Activated CD4-positive, alpha-beta memory T cell treated with anti-CD3 and anti-CD28 coated beads for 36 hours (primary cell): ENCODE results near the gene DGKI. TPM values are rescaled to one million over a fixed set of nuclear protein-coding genes. Genes with fewer than 3 reads are reported as not detected.
"Not testable (repeated sequence)": the region's sequence is repeated elsewhere in the genome, so short reads cannot be mapped to it uniquely, and the experiment has no call there.

Experiments
- CTCF ChIA-PET: fragments of 350-600 bp; sonication (Branson Sonifier 250); formaldehyde crosslinking; loops from one replicate; lab custom pipeline; 2021; ENCODE audit warnings: antibody characterized with exemption, inconsistent platforms; lab: Charles Lee
- POLR2A ChIA-PET: fragments of 350-600 bp; sonication (Branson Sonifier 250); formaldehyde crosslinking; loops from one replicate; lab custom pipeline; 2021; ENCODE audit warnings: antibody characterized with exemption; lab: Charles Lee
- DNase-seq: peaks from one replicate; pipeline ENCODE4 v3.0.0-alpha.2; 2020
- H3K27ac Mint-ChIP-seq: one replicate; pipeline ENCODE4 v1.8.0; 2021; ENCODE audit warnings: mixed read lengths
- H3K27me3 Mint-ChIP-seq: one replicate; pipeline ENCODE4 v1.8.0; 2021; ENCODE audit warnings: mixed read lengths
- H3K36me3 Mint-ChIP-seq: one replicate; pipeline ENCODE4 v1.8.0; 2021; ENCODE audit warnings: mixed read lengths
- H3K4me1 Mint-ChIP-seq: one replicate; pipeline ENCODE4 v1.8.0; 2021; ENCODE audit warnings: low read depth, mixed read lengths
- H3K4me3 Mint-ChIP-seq: one replicate; pipeline ENCODE4 v1.8.0; 2021; ENCODE audit warnings: mild to moderate bottlenecking, mixed read lengths
- H3K9me3 Mint-ChIP-seq: one replicate; pipeline ENCODE4 v1.8.0; 2021; ENCODE audit warnings: mixed read lengths
- intact Hi-C: fragments of 100-400 bp; cut with micrococcal nuclease; formaldehyde crosslinking; loops from one replicate; pipeline ENCODE4 v1.15.1; 2023
- total RNA-seq, 2 experiments: library from RNA; stranded (reverse); gene quantifications; one replicate each; pipeline ENCODE4 v1.2.3, GENCODE V29; 2021

The DGKI gene
- total RNA-seq, 2 experiments from 2014 or later = 5.4 to 7.0 TPM

DNA sequence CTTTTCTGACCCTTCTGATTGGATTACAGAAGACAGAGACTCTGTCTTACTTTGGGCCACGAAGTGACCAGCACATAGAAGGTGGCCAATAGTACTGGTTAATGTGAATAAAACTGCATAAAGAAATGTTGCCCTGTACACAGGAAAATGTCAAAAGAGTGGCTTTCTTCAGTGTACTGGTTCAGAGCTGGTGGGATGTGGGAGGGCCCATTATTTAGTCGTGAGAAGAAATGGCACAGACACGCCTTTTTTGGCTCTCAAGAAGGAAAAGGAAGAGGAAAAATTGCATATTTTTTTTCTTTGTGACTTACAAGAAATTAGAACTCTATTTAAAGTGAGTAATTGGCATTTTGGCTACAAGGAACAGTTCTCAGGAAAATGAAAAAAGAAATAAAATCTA is 129.7 kb downstream of the DGKI start:
- Mint-ChIP-seq H3K27ac (no peak overlapping the region), H3K9me3 (no peaks in the 10 kb centered on the region), H3K36me3 (no peaks in the 10 kb centered on the region), H3K4me3 (no peak overlapping the region), H3K4me1 (no peaks in the 10 kb centered on the region), H3K27me3 (peaks cover 2% of the 10 kb centered on the region)
- DNase-seq = no peak
- CTCF ChIA-PET = interaction anchor here (0.5 kb wide), 1 partner anchor 181 kb away, joined by 3 read pairs; no protein-coding TSS in a partner anchor
- POLR2A ChIA-PET = no interaction called here
- intact Hi-C loops = no loop called here

GRCh38 chr7:137716061-137716460 is 130.7 kb downstream of the DGKI start:
- peaks cover 5% of the 10 kb centered on the region for H3K27me3 Mint-ChIP-seq
- H3K27ac Mint-ChIP-seq = no peak overlapping the region
- no peaks in the 10 kb centered on the region for H3K9me3 Mint-ChIP-seq
- DNase-seq = no peak
- no peak overlapping the region for H3K4me3 Mint-ChIP-seq
- H3K4me1 Mint-ChIP-seq = no peaks in the 10 kb centered on the region
- H3K36me3 Mint-ChIP-seq = no peaks in the 10 kb centered on the region
- ChIA-PET CTCF (no interaction called here), POLR2A (no interaction called here)
- intact Hi-C loops = no loop called here

GRCh38 chr7:137715533-137715932 is 131.2 kb downstream of the DGKI start:
- Mint-ChIP-seq H3K27ac (no peak overlapping the region), H3K4me3 (no peak overlapping the region), H3K36me3 (no peaks in the 10 kb centered on the region), H3K4me1 (no peaks in the 10 kb centered on the region), H3K9me3 (no peaks in the 10 kb centered on the region), H3K27me3 (peaks cover 8% of the 10 kb centered on the region)
- DNase-seq = no peak
- intact Hi-C loops = no loop called here
- ChIA-PET CTCF (interaction anchor here (0.7 kb wide), 1 partner anchor 261 kb away, joined by 3 read pairs; no protein-coding TSS in a partner anchor), POLR2A (no interaction called here)

DNA sequence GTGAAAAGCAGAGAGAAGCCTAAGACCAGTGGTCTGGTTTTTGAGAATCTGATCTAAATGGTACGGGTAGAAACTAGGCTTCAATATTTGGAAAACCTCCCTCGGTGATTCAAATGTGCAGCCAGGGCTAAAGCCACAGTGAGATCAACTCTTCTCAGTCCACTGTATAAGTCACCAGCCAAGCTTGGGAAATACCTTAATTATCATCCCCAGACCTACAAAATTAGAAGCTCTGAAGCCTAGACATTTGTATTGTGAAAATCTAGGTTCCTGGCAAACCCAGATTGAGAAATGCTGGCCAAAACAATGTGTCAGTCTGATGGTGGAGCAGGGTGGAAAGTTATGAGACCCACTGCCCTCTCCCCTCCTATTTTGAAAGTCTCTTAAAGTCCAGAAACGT is 131.7 kb downstream of the DGKI start:
- intact Hi-C loops = no loop called here
- no peak for DNase-seq
- no peaks in the 10 kb centered on the region for H3K36me3 Mint-ChIP-seq
- H3K9me3 Mint-ChIP-seq = no peaks in the 10 kb centered on the region
- H3K27ac Mint-ChIP-seq = no peak overlapping the region
- ChIA-PET POLR2A (no interaction called here), CTCF (interaction anchor here (0.7 kb wide), 1 partner anchor 260 kb away, joined by 3 read pairs; no protein-coding TSS in a partner anchor)
- H3K4me1 Mint-ChIP-seq = no peaks in the 10 kb centered on the region
- H3K4me3 Mint-ChIP-seq = no peak overlapping the region
- H3K27me3 Mint-ChIP-seq = peaks cover 8% of the 10 kb centered on the region

GRCh38 chr7:137706330-137706729 is 140.4 kb downstream of the DGKI start:
- POLR2A ChIA-PET, H3K36me3 Mint-ChIP-seq, H3K27ac Mint-ChIP-seq, DNase-seq, H3K27me3 Mint-ChIP-seq, H3K4me3 Mint-ChIP-seq, intact Hi-C loops, H3K4me1 Mint-ChIP-seq, CTCF ChIA-PET: not testable (repeated sequence)
- H3K9me3 Mint-ChIP-seq = peaks cover 23% of the 10 kb centered on the region

DNA sequence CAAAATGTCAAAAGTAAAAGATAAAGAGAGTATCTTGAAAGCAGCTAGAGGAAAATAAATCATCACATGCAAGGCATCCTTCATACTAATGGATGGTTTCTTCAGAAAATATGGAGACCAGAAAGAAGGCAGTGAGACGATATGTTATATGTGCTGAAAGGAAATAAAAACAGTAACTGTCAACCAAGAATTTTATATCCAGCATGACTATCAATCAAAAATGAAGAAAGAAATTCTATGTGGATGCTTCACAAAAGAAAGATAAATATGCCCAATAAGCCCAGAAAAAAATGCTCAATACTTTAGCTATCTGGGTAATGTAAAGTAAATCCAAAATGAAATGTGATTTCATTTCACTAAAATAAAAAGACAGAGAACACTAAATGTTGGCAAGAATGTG is 142.1 kb downstream of the DGKI start:
- POLR2A ChIA-PET = no interaction called here
- H3K27me3 Mint-ChIP-seq = peaks cover 2% of the 10 kb centered on the region
- CTCF ChIA-PET = no interaction called here
- H3K9me3 Mint-ChIP-seq = peaks cover 23% of the 10 kb centered on the region
- H3K36me3 Mint-ChIP-seq = no peaks in the 10 kb centered on the region
- no peak overlapping the region for H3K27ac Mint-ChIP-seq
- no peak overlapping the region for H3K4me3 Mint-ChIP-seq
- no peak for DNase-seq
- intact Hi-C loops = no loop called here
- no peaks in the 10 kb centered on the region for H3K4me1 Mint-ChIP-seq

GRCh38 chr7:137703291-137704010 is 143.3 kb downstream of the DGKI start:
- POLR2A ChIA-PET = no interaction called here
- DNase-seq = no peak
- intact Hi-C loops = no loop called here

GRCh38 chr7:137696988-137697387 is 149.8 kb downstream of the DGKI start:
- ChIA-PET CTCF (interaction anchor here (0.6 kb wide), 1 partner anchor 36 kb away, joined by 4 read pairs; no protein-coding TSS in a partner anchor), POLR2A (no interaction called here)
- Mint-ChIP-seq H3K4me3 (no peak overlapping the region), H3K27me3 (peaks cover 5% of the 10 kb centered on the region), H3K9me3 (no peaks in the 10 kb centered on the region), H3K4me1 (no peaks in the 10 kb centered on the region), H3K36me3 (no peaks in the 10 kb centered on the region), H3K27ac (no peak overlapping the region)
- intact Hi-C loops = no loop called here
- DNase-seq = no peak

More at GRCh38 chr7:137703291-137704010, 143.3 kb downstream of the DGKI start:
- H3K4me3 Mint-ChIP-seq = no peak overlapping the region
- H3K27ac Mint-ChIP-seq = no peak overlapping the region
- H3K36me3 Mint-ChIP-seq = no peaks in the 10 kb centered on the region
- CTCF ChIA-PET = interaction anchor here (0.5 kb wide), 1 partner anchor 97 kb away, joined by 3 read pairs; no protein-coding TSS in a partner anchor
- no peaks in the 10 kb centered on the region for H3K27me3 Mint-ChIP-seq
- peaks cover 23% of the 10 kb centered on the region for H3K9me3 Mint-ChIP-seq
- H3K4me1 Mint-ChIP-seq = no peaks in the 10 kb centered on the region

DNA sequence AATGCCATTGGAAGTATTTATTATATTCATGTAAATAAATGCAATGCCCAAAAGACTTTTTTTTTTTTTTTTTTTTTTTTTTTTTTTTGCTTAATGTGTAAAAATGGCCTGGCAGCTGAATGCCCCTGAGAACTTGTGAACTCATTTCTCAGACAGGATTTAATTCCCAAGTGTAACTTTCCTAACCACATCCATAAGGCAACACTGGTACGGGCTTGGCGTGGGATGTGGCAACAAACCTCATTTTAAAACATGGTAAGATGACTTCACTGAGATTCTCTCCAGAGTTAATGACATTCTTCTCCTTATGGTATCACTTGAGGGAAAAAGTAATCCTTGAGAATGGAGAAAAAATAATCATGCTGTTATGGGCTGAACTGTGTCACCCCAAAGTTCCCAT is 150.4 kb downstream of the DGKI start:
- H3K4me1 Mint-ChIP-seq = no peaks in the 10 kb centered on the region
- peaks cover 5% of the 10 kb centered on the region for H3K27me3 Mint-ChIP-seq
- no peaks in the 10 kb centered on the region for H3K36me3 Mint-ChIP-seq
- no peak for DNase-seq
- intact Hi-C loops = no loop called here
- H3K27ac Mint-ChIP-seq = no peak overlapping the region
- POLR2A ChIA-PET = no interaction called here
- H3K9me3 Mint-ChIP-seq = no peaks in the 10 kb centered on the region
- CTCF ChIA-PET = interaction anchor here (1.2 kb wide), 1 partner anchor 40 kb away, joined by 4 read pairs; no protein-coding TSS in a partner anchor
- H3K4me3 Mint-ChIP-seq = no peak overlapping the region

DNA sequence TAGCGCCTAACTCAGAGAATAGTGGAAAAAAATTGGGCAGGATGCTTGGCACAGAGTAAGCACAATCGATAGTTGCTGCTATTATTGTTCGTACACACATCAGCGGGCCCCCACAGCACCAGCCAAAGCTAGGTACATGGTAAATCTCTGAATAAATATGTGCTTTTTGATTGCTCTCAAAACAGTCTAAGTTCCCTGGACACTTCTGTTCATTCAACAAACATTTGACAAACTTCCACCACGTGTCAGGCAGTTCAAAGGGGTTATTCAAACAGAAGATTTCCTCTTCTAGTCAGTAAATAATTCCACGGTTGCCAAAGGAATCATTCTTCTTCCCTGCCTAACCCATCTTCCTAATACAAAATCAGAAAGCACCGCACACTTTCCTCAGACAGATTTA is 150.8 kb downstream of the DGKI start:
- Mint-ChIP-seq H3K27ac (no peak overlapping the region), H3K4me3 (no peak overlapping the region), H3K4me1 (no peaks in the 10 kb centered on the region), H3K27me3 (peaks cover 5% of the 10 kb centered on the region), H3K9me3 (no peaks in the 10 kb centered on the region), H3K36me3 (no peaks in the 10 kb centered on the region)
- ChIA-PET CTCF (interaction anchor here (1.2 kb wide), 1 partner anchor 40 kb away, joined by 4 read pairs; no protein-coding TSS in a partner anchor), POLR2A (no interaction called here)
- intact Hi-C loops = no loop called here
- no peak for DNase-seq

DNA sequence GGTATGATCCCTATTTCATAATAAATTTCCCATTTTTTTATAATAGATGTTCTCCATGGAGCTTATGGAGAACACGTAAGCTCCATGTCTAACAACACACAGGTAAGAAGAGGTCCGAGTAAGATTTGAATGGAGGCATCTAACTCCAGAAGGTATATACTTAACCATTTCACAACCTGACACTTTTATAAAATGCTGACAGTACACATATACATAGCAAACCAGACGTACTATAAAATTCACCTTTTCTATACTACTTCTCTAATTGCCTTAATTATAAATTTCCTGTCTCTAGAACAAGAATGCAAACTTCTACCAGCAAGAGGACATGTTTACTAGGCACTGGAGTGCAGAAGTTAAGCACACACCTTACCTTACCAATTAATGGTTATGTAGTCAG is 151.3 kb downstream of the DGKI start:
- intact Hi-C loops = no loop called here
- Mint-ChIP-seq H3K4me3 (no peak overlapping the region), H3K36me3 (no peaks in the 10 kb centered on the region), H3K9me3 (no peaks in the 10 kb centered on the region), H3K4me1 (no peaks in the 10 kb centered on the region), H3K27me3 (peaks cover 5% of the 10 kb centered on the region), H3K27ac (no peak overlapping the region)
- DNase-seq = no peak
- ChIA-PET CTCF (interaction anchor here (1.2 kb wide), 1 partner anchor 39 kb away, joined by 4 read pairs; no protein-coding TSS in a partner anchor), POLR2A (no interaction called here)

DNA sequence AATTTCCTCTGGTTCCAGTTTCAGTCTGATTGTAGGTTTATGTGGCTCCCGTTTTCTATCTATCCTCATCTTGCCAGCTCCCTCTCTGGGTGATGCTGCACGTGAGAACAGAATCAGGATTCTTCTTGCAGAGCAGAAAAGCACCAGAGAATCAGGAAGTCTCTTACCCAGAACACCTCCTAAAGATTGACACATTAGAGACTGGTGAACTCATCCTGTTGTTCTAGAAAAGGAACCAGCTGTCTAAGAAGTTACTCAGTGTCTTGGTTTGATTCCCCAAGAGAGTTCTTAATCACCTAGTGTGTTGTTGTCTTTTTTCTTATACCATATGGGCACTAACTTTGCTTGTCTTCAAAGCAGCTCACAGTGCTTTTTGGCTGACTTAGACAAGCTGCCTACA is 152.4 kb downstream of the DGKI start:
- Mint-ChIP-seq H3K4me1 (no peaks in the 10 kb centered on the region), H3K27ac (no peak overlapping the region), H3K36me3 (no peaks in the 10 kb centered on the region), H3K9me3 (no peaks in the 10 kb centered on the region), H3K27me3 (peaks cover 5% of the 10 kb centered on the region), H3K4me3 (no peak overlapping the region)
- intact Hi-C loops = no loop called here
- ChIA-PET POLR2A (no interaction called here), CTCF (no interaction called here)
- DNase-seq = no peak

GRCh38 chr7:137692399-137692798 is 154.4 kb downstream of the DGKI start:
- H3K36me3 Mint-ChIP-seq = no peaks in the 10 kb centered on the region
- H3K27ac Mint-ChIP-seq = no peak overlapping the region
- no peaks in the 10 kb centered on the region for H3K4me1 Mint-ChIP-seq
- no peak for DNase-seq
- POLR2A ChIA-PET = no interaction called here
- no peaks in the 10 kb centered on the region for H3K9me3 Mint-ChIP-seq
- H3K4me3 Mint-ChIP-seq = no peak overlapping the region
- H3K27me3 Mint-ChIP-seq = peaks cover 4% of the 10 kb centered on the region
- intact Hi-C loops = no loop called here
- CTCF ChIA-PET = no interaction called here
